Measurements from ENCODE around the gene ERICH6.

ERICH6 gene

DNA sequence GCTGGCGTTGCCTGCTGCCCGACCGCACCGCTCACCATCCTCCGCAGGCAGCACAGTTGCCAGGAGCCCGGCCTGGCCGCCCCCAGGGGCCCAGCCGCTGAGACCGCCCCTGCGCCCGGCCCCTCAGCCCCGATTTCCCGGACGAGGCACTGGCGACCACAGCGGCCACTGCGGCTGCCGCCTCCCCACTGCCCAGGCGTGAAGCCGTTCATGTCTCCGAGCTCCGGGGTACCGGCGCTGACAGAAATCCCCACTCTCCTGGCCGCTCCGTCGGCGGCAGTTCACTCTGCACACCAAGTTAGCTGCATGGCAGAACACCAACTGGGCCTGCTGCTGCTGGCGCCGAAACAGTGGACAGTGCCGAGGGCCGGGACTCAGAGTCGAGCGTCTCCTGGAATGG is 92.1 kb downstream of the ERICH6 start:
- no peak for DNase-seq

DNA sequence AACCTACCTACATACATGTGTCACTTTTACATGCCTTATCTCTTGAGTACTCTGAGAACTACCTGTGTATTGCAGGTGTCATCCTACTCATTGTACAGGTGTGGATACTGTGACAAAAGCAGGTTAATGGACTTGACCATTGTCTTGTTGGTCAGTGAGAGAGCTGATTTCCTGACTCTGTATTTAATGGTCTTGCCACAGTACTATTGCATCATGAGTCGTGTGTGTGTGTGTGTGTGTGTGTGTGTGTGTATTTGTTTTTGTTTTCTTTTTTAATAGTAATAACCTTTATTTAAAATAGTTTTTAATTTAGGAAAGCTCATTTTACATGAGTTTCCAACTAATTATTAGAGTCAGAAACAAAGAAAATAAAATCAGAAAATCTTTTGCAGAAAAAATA is 92.9 kb downstream of the ERICH6 start:
- DNase-seq = no peak

DNA sequence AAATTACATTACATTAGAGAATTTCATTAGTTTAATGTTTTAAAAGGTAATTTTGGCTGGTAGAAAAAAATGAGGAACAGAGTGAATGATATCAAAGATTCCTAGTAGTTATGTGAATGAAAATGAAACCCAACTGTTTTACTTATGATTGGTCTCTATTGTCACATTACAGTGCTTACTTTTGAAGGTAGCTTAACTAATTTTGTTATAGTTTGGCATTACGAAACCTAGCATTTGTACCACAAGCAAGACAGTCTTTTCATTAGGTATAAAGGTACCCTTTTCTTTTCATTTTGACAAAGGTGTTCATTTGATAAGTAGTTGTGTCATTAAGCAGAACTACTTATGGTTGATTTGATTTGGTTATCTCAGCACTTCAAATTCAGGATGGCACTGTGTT is 93.7 kb downstream of the ERICH6 start:
- no peak for DNase-seq
